Esophagus muscularis mucosa (tissue), 4 donors: ENCODE measurements around the gene RFESD. TPM values are rescaled to one million over a fixed set of nuclear protein-coding genes. Genes with fewer than 3 reads are reported as not detected.

Experiments used
- DNase-seq: peaks from one replicate; pipeline ENCODE4 v3.0.0-alpha.2; 2017; ENCODE audit errors: extremely low spot score
- H3K27ac ChIP-seq, 4 donors: fragments of 200-600 bp; sonication (generic); replicated peaks in 1 of 4; 1 replicate in 3 of 4; 2 replicates in 1 of 4; pipeline ENCODE4 v1.5.1; 2016 to 2019; ENCODE audit warnings: mild to moderate bottlenecking in 1 of 4
- H3K27me3 ChIP-seq, 4 donors: fragments of 200-600 bp; sonication (generic); one replicate each; pipeline versions ENCODE4 v1.5.1 to v1.6.0; 2016 to 2019
- H3K36me3 ChIP-seq, 4 donors: fragments of 200-600 bp; sonication (generic); one replicate each; pipeline ENCODE4 v1.5.1; 2016 to 2019
- H3K4me1 ChIP-seq, 4 donors: fragments of 200-600 bp; sonication (generic); one replicate each; pipeline ENCODE4 v1.5.1; 2016 to 2019
- H3K4me3 ChIP-seq, 4 donors: fragments of 200-600 bp; sonication (generic); 1 replicate in 2 of 4; 2 replicates in 2 of 4; pipeline ENCODE4 v1.5.1; 2016 to 2019; ENCODE audit warnings: mild to moderate bottlenecking in 4 of 4, moderate library complexity in 1 of 4
- H3K9me3 ChIP-seq, 4 donors: fragments of 200-600 bp; sonication (generic); 1 replicate in 3 of 4; 2 replicates in 1 of 4; pipeline ENCODE4 v1.5.1; 2016 to 2019
- EP300 ChIP-seq: sonication (generic); formaldehyde crosslinking; IDR thresholded peaks from one replicate; pipeline ENCODE4 v1.6.1; 2017; ENCODE audit warnings: antibody characterized with exemption
- POLR2A ChIP-seq: fragments of 450-650 bp; IDR thresholded peaks from one replicate; pipeline ENCODE4 v1.6.1; 2017; ENCODE audit warnings: antibody characterized with exemption, moderate library complexity, mild to moderate bottlenecking, low read depth
- POLR2AphosphoS5 ChIP-seq, 2 donors: sonication (generic); formaldehyde crosslinking; IDR thresholded peaks; one replicate each; pipeline ENCODE4 v1.6.1; 2017; ENCODE audit warnings: antibody characterized with exemption in 2 of 2
- WGBS: methylation state at CpG from one replicate; pipeline ENCODE4 v1.1.5; 2018; 5-methylcytosine and 5-hydroxymethylcytosine counted together
- intact Hi-C: fragments of 100-400 bp; cut with DNase I; formaldehyde crosslinking; loops from one replicate; pipeline ENCODE4 v1.15.1; 2023
- total RNA-seq, 4 donors: library from RNA; depleted of rRNA; stranded (reverse); fragments of >200 nt; gene quantifications; one replicate each; pipeline versions ENCODE4 v1.1.0 to v1.2.1, GENCODE V29; 2016
- TF ChIP-seq, protein P1 (sequence below), 3 experiments: fragments of 200-600 bp in 2 of 3; fragments of 450-650 bp in 1 of 3; sonication (generic) in 2 of 3; IDR thresholded peaks; one replicate each; pipeline ENCODE4 v1.5.1; 2017 to 2019; ENCODE audit warnings: antibody characterized with exemption in 3 of 3, mild to moderate bottlenecking in 2 of 3, moderate library complexity in 1 of 3

Gene RFESD
- total RNA-seq, 4 donors from 2014 or later: 0.63 to 1.7 (median 0.84) TPM

DNA sequence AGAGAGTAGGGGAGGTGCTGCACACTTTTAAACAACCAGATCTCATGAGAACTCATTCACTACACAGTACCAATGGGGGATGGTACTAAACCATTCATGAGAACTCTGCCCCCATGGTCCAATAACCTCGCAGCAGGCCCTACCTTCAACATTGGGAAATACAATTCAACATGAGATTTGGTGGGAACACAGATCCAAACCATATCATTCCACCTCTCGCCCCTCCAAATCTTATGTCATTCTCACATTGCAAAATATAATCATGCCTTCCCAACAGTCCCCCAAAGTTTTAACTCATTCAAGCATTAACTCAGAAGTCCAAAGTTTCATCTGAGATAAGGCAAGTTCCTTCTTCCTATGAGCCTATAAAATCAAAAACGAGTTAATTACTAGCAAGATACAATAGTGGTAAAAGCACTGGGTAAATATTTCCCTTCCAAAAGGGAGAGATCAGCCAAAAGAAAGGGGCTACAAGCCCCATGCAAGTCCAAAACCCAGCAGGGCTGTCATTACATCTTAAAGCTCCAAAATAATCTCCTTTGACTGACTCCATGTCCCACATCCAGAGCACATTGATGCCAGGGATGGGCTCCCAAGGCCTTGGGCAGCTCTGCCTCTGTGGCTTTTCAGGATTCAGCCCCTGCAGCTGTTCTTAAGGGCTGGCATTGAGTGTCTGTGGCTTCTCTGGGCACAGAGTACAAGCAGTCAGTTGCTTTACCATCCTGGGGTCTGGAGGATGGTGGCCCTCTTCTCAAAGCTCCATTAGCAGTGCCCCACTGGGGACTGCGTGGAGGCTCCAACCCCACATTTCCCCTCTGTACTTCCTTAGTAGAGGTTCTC, 18.4 kb upstream of the RFESD start:
- Histone ChIP-seq H3K27ac (no peak overlapping the region), H3K36me3 (no peaks in the 10 kb centered on the region), H3K4me1 (peaks cover 7 to 14% (median 12%) of the 10 kb centered on the region in 4 donors), H3K27me3 (no peaks in the 10 kb centered on the region), H3K9me3 (no peaks in the 10 kb centered on the region), H3K4me3 (no peak overlapping the region)
- TF ChIP-seq POLR2AphosphoS5 (IDR thresholded peaks at IDR 0.05) (no peak), EP300 (no peak), POLR2A (no peak)
- TF ChIP-seq, protein P1, sequence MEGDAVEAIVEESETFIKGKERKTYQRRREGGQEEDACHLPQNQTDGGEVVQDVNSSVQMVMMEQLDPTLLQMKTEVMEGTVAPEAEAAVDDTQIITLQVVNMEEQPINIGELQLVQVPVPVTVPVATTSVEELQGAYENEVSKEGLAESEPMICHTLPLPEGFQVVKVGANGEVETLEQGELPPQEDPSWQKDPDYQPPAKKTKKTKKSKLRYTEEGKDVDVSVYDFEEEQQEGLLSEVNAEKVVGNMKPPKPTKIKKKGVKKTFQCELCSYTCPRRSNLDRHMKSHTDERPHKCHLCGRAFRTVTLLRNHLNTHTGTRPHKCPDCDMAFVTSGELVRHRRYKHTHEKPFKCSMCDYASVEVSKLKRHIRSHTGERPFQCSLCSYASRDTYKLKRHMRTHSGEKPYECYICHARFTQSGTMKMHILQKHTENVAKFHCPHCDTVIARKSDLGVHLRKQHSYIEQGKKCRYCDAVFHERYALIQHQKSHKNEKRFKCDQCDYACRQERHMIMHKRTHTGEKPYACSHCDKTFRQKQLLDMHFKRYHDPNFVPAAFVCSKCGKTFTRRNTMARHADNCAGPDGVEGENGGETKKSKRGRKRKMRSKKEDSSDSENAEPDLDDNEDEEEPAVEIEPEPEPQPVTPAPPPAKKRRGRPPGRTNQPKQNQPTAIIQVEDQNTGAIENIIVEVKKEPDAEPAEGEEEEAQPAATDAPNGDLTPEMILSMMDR (IDR thresholded peaks at IDR 0.05): no peak
- no peak for DNase-seq
- 82% methylated on average over 3 of the region's 4 CpGs for WGBS
- intact Hi-C loops: no loop called here

DNA sequence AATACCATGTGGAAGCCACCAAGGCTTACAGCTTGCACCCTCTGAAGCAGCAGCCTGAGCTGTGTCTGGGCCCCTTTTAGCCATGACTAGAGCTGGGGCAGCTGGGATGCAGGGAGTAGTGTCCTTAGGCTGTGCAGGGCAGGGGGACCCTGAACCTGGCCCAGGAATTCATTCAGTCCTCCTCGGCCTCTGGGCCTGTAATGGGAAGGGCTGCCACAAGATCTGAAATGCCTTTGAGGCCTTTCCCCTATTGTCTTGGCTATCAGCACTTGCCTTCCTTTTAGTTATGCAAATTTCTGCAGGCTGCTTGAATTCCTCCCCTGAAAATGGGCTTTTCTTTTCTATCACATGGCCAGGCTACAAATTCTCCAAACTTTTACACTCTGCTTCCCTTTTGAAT, 17.6 kb upstream of the RFESD start:
- Histone ChIP-seq H3K9me3 (no peaks in the 10 kb centered on the region), H3K27me3 (no peaks in the 10 kb centered on the region), H3K4me3 (no peak overlapping the region), H3K27ac (no peak overlapping the region), H3K36me3 (no peaks in the 10 kb centered on the region), H3K4me1 (peaks cover 7 to 14% (median 12%) of the 10 kb centered on the region in 4 donors)
- TF ChIP-seq POLR2A (no peak), POLR2AphosphoS5 (IDR thresholded peaks at IDR 0.05) (no peak), EP300 (no peak)
- TF ChIP-seq, protein P1 (IDR thresholded peaks at IDR 0.05): no peak
- DNase-seq: no peak
- WGBS: 100% methylated on average over 1 of the region's 1 CpG
- intact Hi-C loops: no loop called here

DNA sequence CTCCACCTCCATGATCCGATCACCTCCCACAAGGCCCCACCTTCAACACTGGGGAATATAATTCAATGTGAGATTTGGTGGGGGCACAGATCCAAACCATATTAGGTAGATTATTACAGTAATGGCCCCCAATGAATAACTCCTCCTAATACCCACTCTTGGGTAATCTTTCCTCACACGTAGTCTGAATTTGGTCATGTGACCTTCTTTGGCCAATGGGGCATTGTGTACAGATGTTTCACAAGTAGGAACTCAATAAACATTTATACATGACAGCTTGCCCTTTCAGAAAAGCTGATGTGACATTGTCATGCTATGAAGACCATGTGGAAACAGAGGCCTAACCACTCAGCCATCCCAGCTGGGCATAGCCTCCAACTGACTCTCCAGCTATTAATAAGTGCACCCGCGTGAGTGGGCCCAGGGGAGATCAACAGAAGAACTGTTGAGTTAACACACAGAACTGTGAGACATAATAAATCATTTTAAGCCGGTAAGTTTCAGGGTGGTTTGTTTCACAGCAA, 16.1 kb upstream of the RFESD start:
- no peaks in the 10 kb centered on the region for H3K36me3 ChIP-seq
- no peak for TF ChIP-seq EP300
- TF ChIP-seq, protein P1 (IDR thresholded peaks at IDR 0.05): no peak
- no peak for TF ChIP-seq POLR2A
- no peak overlapping the region for H3K4me3 ChIP-seq
- H3K9me3 ChIP-seq: no peaks in the 10 kb centered on the region
- DNase-seq: no peak
- no peaks in the 10 kb centered on the region for H3K27me3 ChIP-seq
- intact Hi-C loops: no loop called here
- H3K4me1 ChIP-seq: peaks cover 7 to 14% (median 12%) of the 10 kb centered on the region in 4 donors
- no peak overlapping the region for H3K27ac ChIP-seq
- 90% methylated on average over 5 of the region's 5 CpGs for WGBS

DNA sequence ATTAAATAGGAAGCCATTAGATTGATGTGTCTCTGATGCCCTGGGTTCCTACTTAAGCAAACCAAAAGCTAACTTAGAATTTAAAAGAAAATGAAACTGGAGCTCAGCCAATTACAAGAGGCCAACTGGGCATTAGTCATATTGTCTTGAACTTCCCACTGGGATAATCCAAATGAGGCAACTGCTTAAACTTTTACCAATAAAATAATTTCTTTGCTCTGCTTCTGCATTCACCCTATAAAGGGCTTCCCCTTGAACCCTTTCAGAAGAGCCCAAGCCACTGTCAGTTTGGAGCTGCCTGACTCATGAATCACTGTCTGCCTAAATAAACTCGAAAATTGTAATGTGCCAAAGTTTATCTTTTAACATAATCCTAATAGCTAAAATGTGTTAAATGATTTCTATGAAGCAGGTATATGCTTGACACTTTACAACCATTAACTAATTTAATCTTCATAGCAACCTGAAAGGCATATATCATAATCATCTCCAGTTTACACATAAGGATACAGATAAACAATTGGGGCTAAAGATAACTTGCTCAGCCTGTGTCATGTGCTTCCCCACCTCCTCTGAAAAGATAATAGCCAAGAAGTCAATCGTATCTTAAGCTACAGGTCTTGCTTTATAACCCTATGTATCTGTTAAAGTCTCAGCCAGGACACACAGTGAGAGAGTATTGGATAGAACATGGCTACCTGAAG, 15.2 kb upstream of the RFESD start:
- 33% methylated on average over 2 of the region's 2 CpGs for WGBS
- no peak overlapping the region for H3K27ac ChIP-seq
- H3K4me3 ChIP-seq: no peak overlapping the region
- DNase-seq: no peak
- intact Hi-C loops: no loop called here
- H3K4me1 ChIP-seq: peaks cover 7 to 14% (median 12%) of the 10 kb centered on the region in 4 donors
- no peaks in the 10 kb centered on the region for H3K36me3 ChIP-seq
- no peaks in the 10 kb centered on the region for H3K27me3 ChIP-seq
- H3K9me3 ChIP-seq: no peaks in the 10 kb centered on the region
- TF ChIP-seq, protein P1 (IDR thresholded peaks at IDR 0.05): no peak
- TF ChIP-seq POLR2A (no peak), POLR2AphosphoS5 (IDR thresholded peaks at IDR 0.05) (no peak)
